GM03348 (cell line): ENCODE measurements around the gene ADAR.
A peak's percentile ranks its signal among the peaks of the same experiment; 100 is the strongest.

Source experiments
- DNase-seq: peaks from one replicate; pipeline ENCODE4 v3.0.0; 2012; ENCODE audit warnings: low spot score

Gene ADAR

GRCh38 chr1:154616659-154617345 is 8.8 kb upstream of the ADAR start:
- no peak for DNase-seq

GRCh38 chr1:154615411-154615810 is 7.4 kb upstream of the ADAR start:
- DNase-seq = no peak

GRCh38 chr1:154614901-154615300 is 6.9 kb upstream of the ADAR start:
- no peak for DNase-seq

GRCh38 chr1:154614247-154614646 is 6.3 kb upstream of the ADAR start:
- DNase-seq = no peak

- DNase-seq = no peak
These were observed 3.3 kb upstream of the ADAR start for GRCh38 chr1:154611150-154611862.

GRCh38 chr1:154609398-154610380 is 1.7 kb upstream of the ADAR start:
- no peak for DNase-seq

- peak; percentile 71 for DNase-seq
These were observed 648 bp upstream of the ADAR start for GRCh38 chr1:154608397-154609270.

GRCh38 chr1:154607106-154607608 is 829 bp downstream of the ADAR start:
- peak; percentile 25 for DNase-seq

- no peak for DNase-seq
These were observed 2.5 kb downstream of the ADAR start for GRCh38 chr1:154605534-154605933.

GRCh38 chr1:154603317-154603716 is 4.7 kb downstream of the ADAR start:
- DNase-seq = no peak

- no peak for DNase-seq
These were observed 8.3 kb downstream of the ADAR start for GRCh38 chr1:154599658-154600057.

GRCh38 chr1:154598871-154599635 is 8.9 kb downstream of the ADAR start:
- no peak for DNase-seq

GRCh38 chr1:154595621-154596020 is 12.4 kb downstream of the ADAR start:
- no peak for DNase-seq

GRCh38 chr1:154594811-154595210 is 13.2 kb downstream of the ADAR start:
- DNase-seq = no peak

- DNase-seq = no peak
These were observed 14.6 kb downstream of the ADAR start for GRCh38 chr1:154593390-154593789.

GRCh38 chr1:154591206-154591605 is 16.8 kb downstream of the ADAR start:
- DNase-seq = no peak

- no peak for DNase-seq
These were observed 17.2 kb downstream of the ADAR start for GRCh38 chr1:154590756-154591155.

- DNase-seq = no peak
These were observed 18.2 kb downstream of the ADAR start for GRCh38 chr1:154589780-154590179.

- no peak for DNase-seq
These were observed 21.3 kb downstream of the ADAR start for GRCh38 chr1:154586641-154587040.

- DNase-seq = no peak
These were observed 21.8 kb downstream of the ADAR start for GRCh38 chr1:154586231-154586630.
